KG1 (cell line): ENCODE results near the gene DLGAP4.

ENCODE experiments used
- DNase-seq: peaks from one replicate; lab custom pipeline; 2025; lab: John Stamatoyannopoulos, UW

The DLGAP4 gene

DNA sequence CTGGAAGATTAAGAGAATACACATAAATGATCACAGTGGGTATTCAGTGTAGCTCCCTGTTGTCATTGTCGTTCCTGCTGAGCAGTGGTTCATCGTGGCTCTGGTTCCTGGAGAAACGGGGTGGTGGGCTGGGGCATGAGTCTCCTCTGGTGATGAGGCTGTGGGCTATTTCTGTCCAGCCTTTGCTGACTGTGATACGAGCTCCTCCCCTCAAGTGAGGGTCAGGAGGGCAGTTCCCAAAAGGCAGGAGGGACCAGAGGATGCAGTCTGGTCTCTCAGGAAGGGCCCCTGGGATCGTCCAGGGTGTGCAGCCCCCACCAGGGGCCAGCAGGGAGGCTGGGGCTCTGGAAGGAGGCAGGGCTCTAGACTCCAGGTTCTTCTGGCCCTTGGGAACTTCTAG is 31.1 kb upstream of the DLGAP4 start:
- no peak for DNase-seq

DNA sequence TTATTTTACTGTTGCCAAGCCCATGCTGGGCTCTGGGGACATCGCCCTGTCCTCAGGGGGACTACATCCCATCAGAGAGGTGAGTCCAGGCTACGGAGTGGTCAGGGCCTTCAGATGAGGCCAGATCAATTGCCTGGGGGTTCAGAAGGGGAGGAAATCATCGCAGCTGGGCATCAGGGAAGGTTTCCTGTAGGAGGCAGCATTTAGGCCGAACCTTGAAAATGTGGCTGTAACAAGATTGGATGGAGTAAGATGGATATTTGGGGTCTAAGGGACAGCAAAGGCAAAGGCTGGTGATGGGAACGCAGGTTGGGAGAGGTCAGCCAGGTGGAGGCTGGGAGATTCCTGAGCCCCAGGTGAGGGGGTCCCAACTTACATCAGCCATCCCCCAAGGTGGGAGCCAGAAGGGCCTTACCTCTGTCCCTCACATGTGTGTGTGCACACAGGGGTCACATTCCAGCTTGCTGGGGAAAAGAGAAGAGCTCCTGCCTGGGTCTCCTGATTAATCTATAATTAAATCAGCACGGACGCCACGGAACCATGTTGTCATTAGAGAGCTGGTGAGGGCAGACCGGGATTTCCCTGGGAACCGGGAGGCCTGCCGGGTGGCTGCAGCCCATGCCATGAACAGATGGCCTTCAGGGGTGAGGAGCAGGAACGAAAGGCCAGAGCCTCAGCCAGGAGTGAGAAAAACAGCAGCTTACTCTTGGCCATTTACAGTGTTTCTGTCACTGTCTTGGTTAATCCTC is 30.5 kb upstream of the DLGAP4 start:
- no peak for DNase-seq

DNA sequence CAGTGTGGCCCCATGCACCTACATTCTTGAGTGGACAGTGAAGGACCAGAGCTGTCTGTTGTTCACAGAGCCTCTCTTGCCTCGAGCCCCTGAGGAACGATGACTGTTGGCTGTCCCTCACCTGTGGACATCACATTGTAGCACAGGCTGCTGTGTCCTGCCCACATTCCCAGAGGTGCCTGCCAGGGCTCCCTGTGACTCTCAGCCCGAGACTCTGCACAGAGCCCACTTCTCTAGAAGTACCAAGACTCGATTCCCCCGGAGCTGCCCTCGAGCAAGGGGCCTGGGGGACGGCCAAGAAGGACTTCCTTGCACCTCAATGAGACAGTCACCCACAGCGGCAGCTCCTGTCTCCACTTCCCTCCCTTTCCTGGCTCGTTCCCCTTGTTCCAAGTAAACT is 28.6 kb upstream of the DLGAP4 start:
- DNase-seq = no peak

DNA sequence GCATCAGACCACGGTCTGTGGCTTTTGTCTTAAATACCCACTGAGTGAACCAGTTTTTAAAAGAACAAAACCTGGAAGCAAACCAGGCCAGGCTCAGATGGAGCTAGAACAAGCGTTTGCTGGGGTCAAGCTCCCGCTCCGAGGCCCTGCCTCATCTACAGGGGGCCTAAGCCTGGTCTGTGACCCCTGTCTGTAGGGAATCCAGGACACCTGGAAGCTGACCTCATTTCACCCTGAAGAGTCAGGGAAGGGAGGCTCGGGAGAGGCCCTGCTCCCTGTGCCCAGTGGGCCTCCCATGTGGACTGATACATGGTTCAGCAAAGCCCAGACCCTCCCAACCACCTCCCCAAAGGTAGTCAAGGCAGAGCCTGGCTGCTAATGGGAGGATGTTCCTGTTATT is 26.8 kb upstream of the DLGAP4 start:
- no peak for DNase-seq

DNA sequence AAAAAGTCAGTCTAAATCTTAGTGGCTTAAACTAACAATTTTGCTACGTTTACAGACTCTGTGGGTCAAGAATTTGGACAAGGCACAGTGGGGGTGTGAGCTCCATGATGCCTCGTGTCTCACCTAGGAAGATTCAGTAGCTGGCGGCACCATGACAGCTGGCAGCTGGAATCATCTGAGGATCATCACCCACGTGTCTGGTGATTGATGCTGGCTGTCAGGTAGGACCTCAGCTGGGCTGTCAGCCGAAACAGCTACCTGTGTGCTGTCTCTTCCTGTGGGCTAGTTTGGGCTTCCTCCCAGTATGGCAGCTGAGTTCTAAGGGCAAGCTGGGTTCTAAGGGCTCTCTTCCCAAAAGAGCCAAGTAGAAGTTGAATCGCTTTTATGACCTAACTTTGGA is 26.4 kb upstream of the DLGAP4 start:
- DNase-seq = no peak

DNA sequence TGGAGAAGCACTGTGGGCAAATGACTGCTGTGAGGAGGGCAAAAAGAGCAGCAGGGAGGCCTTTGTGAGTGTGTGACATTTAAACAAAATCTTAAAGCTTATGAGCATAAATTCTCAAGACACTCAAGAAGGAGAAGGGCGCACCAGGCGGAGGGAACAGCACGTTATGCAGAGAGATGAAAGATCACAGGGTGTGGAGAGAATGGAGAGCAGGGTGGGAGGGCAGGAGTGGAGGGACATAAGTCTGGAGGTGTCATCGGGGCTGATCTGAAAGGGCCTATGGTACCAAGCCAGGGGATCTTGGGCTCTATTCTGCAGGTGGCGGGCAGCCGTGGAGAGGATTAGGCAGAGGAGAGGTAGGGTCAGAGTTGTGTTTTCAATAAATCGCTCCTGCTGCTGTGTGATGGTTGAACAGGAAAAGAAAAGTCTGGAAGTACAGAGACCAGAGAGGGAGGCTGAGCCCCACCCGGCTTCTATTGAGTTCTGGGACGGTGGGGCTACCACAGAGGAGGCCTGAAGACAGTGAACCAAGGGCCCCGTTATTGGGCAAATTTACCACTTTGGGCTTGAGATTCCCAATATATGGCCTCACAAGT is 24.3 kb upstream of the DLGAP4 start:
- no peak for DNase-seq

DNA sequence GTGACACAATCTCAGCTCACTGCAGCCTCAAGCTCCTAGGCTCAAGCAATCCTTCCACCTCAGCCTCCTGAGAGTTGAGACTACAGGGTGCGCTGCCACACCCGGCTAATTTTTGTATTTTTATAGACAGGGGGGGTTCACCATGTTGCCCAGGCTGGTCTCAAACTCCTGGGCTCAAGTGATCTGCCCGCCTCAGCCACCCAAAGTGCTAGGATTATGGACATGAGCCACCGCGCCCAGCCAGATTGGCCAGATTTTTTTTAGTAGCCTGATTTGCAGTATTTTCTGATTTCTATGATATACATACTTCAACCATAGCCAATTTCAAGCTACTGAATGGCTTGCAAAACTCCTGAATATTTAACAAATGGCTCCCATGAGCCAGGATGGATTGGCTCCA is 21.4 kb upstream of the DLGAP4 start:
- DNase-seq = no peak

DNA sequence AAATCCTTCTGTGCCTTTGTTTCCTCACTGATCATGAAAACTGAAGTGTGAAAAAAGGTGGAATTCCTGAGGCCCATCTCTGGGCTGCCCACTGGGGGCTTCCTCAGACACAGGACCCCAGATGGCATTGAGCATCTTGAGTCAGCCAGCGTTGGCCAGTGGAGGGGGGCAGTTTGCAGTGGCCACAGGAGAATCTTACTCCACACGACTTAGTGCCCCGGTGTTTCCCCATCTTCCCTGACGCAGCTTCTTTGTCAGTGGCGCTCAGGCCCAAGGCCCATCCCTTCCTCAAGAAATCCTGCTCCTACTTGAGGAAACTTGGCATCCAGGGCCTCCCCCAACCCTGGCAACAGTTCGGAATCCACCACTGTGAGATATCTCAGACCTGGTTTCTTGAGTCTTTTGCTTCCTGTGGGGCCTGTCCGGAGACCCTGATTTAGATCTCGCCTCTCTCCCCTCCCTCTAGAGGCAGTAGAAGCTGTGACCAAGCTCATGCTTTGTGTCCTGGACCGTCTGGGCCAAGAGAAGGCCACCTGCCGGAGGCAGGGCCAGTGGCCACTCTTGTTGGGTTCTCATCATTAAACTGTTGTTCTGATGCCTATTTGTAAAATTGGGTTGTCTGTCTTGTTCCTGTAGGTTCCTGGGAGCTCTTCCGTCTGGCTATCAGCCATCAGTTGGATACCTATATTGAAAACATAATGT is 20.2 kb upstream of the DLGAP4 start:
- DNase-seq = no peak

DNA sequence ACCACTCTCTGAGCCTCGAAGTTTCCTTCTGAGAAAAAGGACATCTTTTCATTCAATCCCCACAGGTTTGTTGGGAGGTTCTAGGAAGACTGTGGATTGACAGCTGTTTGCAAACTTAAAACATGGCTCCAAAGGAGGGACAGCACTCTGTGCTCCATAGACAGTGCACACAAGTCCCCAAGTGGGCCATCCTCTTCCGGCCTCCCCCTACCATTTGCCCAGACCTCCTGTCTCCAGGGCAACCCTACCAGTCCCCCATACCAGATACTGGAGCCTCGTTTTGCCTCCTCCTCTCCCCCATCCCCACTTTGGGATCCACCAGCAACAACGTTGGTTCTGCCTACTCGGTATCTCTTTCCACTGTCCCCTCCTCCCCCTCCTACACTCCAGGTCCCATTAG is 8.5 kb upstream of the DLGAP4 start:
- DNase-seq = no peak

DNA sequence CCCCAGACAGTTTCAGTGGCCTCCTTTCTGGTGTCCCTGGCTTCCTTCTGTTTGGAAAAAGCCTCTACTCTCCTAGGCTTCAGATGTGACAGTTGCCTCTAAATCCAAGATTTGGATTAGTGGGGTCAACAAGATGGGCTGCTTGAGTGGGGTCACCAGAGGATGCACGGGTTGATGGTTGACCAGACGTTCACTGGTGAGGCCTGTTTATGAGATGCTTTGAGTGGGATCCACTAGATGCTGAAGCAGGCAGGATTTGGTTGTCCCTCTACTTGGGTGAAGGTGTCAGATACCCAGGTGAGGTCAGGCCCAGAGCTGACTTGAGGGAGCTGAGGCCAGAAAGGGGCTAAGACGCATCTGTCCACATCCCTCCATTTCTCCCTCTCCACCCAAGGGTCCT is 8.1 kb upstream of the DLGAP4 start:
- no peak for DNase-seq

DNA sequence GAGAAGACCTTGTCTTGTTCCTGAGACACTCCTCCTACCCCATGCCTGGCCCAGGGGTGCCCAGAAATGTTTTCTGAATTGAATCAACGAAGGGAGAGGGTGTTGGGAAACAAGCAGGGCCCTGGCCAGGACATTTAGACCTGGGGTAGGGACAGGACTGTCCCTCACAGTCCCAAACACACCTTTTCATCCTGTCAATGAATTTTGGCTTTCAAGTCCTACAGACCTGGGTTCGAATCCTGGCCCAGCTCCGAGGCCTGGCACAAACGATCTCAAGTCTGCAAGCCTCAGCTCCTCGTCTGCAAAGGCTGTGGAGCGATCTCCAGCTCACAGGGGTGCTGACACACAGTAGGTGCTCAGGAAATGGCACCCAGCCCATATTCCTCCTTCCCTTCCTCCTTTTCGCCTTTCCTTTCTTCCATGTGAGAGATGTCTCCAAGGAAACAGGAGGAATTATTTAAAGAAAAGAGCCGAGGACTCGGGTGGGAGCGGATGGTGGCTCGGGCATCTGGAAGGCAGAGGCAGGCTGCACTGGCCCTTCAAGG is 7.3 kb upstream of the DLGAP4 start:
- DNase-seq = no peak

DNA sequence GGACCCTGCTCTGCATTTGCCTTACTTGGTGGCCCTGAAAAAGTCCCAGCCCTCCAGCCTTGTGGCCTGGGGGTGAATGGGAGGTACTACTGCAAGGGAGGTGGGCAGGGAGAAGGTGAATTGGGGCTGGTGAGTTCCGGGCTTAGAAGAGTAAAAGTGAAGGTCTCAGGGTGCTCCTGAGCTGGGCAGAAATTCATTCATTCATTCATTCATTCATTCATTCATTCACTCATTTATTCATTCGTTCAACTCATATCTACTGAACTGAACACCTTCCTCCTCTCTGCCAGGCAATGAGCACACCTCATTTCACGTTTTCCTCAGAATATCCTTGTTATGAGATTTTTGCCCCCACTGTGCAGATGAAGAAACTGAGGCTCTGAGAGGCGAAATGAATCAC is 6.7 kb upstream of the DLGAP4 start:
- no peak for DNase-seq

DNA sequence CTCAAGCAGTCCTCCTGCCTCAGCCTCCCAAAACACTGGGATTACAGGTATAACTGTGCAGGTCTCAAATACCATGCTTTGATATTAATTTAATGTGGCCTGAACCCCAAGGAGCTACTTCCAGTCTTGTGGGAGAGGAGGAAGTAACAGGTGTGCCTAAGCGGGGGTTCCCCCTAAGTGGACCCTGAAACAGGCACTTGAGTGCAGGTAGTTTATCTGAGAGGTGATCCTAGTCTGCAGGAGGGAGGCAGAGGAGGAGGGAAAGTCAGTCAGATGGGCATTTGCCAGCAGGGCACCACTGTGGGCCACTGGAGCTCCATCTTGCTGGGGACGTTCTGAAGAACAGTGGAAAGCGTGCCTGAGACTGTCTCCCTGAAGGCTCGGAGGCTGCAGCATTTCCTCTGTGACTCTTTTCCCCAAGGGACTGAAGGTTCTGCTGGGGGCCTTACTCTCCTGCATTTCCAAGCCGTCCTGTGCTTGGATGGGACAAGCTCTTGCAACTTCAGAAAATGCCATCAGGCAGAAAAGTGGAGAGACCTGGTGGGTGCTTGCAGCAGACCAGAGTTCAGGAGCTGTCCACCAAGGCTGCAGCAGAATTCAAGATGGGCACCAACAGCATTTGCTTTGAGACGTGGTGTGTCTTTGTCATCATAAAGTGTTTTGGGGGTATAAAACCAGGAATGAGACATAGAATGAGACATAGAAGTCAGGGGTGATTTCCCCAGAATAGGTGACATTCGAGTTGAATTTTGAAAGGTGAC is 4.6 kb upstream of the DLGAP4 start:
- no peak for DNase-seq

DNA sequence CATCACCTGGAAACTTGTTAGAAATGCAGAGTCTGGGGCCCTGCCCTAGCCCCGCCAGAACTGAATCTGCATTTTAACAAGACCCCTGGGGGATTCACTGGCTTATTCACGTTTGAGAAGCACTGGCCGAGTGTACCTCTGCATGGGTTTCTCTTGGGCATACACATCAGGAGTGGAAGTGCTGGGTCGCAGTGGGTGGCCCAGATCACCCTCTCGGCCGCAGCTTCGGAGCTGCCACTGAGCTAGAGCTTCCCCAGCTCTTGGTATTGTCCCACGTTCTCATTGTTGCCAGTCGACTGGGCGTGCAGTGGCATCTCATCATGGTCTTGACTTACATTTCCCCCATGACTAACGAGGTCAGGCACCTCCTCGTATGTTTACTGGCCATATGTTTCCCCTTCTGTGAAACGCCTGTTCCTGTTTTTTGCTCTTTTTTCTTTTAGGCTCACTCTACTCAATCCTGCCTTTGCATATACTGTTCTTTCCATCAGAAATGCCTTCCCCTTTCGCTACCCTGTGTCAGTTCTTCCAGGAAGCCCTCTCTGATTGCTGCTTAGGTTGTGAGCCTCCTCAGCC is 3.0 kb upstream of the DLGAP4 start:
- no peak for DNase-seq

DNA sequence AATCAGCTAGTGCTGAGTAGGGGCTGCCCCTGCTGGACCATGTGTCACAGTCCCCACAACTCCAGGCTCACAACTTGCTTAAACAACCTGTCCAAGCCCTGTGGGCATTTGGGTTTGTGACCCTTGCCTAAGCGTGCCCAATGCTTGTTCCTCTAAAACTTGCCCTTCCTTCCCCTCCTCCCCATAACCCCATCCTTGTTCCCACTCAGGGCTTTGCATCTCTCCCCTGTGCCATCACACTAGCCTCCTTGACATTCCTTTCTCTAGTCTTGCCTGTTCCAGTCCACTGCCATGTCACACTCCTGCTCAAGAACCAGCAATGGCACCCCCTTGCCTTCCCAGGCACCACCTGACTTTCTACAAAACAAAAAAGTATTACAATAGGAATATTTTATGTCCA is 2.3 kb upstream of the DLGAP4 start:
- no peak for DNase-seq

DNA sequence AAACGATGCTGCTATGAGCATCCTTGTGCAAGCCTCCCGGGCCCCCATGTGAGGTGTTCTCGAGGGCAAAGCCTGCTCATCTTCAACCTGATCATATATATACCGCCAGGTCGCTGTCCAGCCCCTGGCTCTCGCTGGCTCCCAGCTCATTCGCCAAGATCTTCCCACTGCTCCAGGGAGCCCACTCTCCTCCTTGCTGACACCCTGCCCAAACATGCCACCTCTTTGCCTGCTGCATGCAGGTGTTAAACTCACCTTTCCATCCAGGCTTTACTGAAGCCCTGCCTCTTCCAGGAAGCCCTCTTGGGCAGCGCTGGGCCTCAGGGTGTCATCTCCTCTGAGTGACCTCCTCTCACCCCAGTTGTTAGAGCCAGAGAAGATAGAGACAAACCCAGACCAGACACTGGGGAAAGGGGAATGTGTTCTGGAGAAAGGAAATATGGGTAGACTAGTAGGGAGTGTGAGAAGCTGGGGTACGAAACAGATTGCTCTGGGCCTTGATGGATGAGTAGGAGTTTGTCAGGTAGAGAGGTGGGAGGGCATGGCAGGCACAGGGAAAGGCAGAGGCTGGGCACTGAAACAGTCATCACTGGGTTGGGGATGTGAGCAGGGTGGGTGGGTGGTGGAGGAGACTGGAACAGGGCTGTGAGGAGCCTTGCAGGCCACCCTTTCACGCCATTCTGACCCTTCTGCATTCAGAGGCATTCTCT is 1.2 kb upstream of the DLGAP4 start:
- no peak for DNase-seq

DNA sequence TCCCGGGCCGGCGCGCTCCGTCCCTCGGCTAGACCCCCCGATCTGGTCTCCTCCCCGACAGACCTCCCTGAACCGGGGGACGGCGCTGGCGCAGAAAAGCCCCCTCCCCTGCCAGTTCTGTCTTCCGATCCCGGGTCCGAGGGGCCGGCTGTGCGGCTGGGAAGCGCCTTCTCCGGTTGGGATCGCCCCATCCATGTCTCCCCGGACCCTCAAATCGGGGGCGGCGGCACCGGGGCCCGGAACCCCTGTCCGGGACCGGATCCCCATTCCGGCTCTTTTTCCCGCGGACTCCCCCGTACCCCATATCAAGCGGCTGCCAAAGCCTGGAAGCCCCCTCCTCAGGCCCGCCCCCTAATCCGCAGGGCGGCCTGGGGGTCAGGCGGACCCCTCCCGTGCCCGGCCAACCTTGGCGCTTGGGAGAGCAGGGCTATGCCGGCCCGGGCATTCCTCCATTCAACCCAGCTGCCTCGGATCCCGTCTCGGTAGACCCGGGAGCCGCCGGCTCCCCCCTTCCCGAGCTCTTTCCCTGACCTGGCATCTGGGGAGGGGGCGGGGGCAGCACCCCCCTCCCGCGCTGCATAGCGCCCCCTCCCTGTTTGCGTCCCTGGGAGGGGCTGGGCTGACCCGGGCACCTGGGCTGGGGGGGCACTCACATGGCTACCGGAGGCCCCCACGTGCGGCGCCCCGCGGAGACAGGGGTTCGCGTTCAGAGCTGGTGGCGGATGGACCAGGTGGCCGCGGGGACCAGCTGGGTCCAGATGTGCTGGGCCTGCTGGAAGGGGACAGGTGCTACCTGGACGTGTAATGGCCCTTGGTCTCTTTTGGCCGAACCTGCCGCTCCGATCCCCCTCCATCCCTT is 643 bp downstream of the DLGAP4 start:
- no peak for DNase-seq

DNA sequence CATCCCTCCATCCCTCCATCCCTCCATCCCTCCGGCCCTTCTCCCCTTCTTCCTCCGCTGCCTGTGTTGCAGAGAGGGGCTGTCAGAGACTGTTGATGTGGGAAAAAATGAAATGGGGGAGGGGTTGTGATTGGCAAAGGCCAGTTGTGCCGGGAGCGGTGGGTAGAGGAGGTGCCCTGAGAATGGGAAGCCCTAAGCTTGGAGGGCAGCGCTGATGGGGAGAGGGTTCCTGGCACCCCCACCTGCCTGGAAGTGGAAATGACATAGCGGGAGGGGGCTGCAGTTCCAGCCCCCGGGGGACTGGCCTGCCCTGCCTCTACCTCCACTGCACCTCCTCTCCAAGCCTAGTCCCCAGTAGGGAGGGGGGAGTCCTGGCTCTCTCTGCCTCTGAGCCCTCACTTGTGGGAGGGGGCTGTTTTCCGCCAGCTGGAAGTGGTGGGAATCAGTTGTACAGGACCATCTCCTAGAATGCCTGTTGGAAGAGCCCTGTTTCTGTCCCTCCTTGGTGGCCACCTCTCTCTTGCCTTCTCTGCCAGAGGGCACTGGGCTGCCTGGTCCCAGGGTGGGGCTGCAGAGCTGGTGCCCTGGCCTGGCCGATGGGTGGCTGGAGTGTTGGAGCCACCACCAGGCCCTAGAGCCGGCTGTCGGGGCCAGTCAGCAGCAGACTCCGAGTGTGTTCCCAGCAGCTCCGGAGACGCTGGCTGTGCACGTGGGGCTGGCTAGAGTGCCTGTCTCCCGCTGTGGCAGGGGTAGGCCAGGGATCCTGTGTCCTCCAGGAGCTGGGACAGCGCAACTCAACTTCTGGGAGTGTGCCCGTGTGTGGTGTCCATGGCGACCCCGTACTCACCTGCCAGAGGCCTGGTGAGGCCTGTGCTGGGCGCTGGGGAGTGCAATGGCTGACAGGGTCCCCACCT is 1.5 kb downstream of the DLGAP4 start:
- DNase-seq = no peak

DNA sequence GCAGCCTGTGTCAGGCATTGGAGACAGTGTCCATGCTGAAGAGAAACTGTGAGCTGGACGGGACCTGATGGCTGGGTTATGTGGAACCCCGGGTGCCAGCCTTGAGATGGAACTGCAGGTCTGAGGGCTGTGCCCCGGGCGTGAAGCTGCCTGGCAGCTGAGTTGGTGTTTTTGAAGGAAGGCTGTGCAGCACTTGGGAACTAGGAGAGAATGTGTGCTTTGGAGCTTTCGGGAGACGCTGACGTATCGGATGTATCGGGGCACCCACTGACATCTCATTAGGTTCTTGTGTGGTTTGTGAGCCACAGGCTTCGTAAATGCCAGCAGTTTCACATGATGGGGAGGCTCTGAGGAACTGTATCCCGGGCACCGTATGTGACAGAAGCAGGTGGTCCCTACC is 2.2 kb downstream of the DLGAP4 start:
- no peak for DNase-seq
